Astrocyte of the cerebellum (primary cell): ENCODE measurements around the gene CBR3.

Experiments used
- DNase-seq: peaks from one replicate; pipeline ENCODE4 v3.0.0-alpha.2; 2011; ENCODE audit warnings: low read depth
- H3K4me3 ChIP-seq: 2 replicates; pipeline ENCODE4 v1.5.1; 2011; ENCODE audit warnings: mild to moderate bottlenecking, low read depth, low read length, moderate library complexity
- CTCF ChIP-seq: IDR thresholded peaks from 2 replicates; pipeline ENCODE4 v1.5.1; 2012; ENCODE audit warnings: low read length, low read depth, moderate library complexity, mild to moderate bottlenecking; ENCODE audit errors: missing control alignments
- in situ Hi-C: cut with HindIII; loops from 2 replicates; pipeline ENCODE4 v1.10.0; 2017; ENCODE audit warnings: low sequenced_read_pairs

CBR3 gene

GRCh38 chr21:36149788-36150711, 15.2 kb downstream of the CBR3 start:
- TF ChIP-seq CTCF = no peak
- DNase-seq = peak; percentile 66
- H3K4me3 ChIP-seq = no peak overlapping the region
- in situ Hi-C loops = no loop called here

GRCh38 chr21:36155603-36156338, 20.9 kb downstream of the CBR3 start:
- in situ Hi-C loops = no loop called here
- DNase-seq = no peak
- no peak for TF ChIP-seq CTCF

GRCh38 chr21:36156339-36156814, 21.5 kb downstream of the CBR3 start:
- TF ChIP-seq CTCF = no peak
- in situ Hi-C loops = no loop called here
- peak; percentile 97 for DNase-seq
- H3K4me3 ChIP-seq = peak overlapping the region; percentile 69

More at GRCh38 chr21:36155603-36156338, 20.9 kb downstream of the CBR3 start:
- H3K4me3 ChIP-seq = peak overlapping the region; percentile 65

- no peak for DNase-seq
- H3K4me3 ChIP-seq = peak within 1 kb of the TSS; percentile 69
- in situ Hi-C loops = no loop called here
These were observed 22.2 kb downstream of the CBR3 start, which contains the start of gene DOP1B for GRCh38 chr21:36156815-36157670. Gene DOP1B (plus strand): TSS chr21:36156824. CDS start chr21:36164734, 7,910 bp downstream.

GRCh38 chr21:36159356-36159921, 24.6 kb downstream of the CBR3 start:
- in situ Hi-C loops = no loop called here
- DNase-seq = no peak
- TF ChIP-seq CTCF = no peak
- H3K4me3 ChIP-seq = no peak overlapping the region

More at GRCh38 chr21:36156815-36157670, 22.2 kb downstream of the CBR3 start, which contains the start of gene DOP1B:
- no peak for TF ChIP-seq CTCF
